SK-N-SH (cell line): ENCODE results near the gene PPP6R2.

Experiments
- EP300 ChIP-seq, 2 experiments: IDR thresholded peaks; 2 replicates each; pipeline versions ENCODE4 v1.4.0 to v1.6.1; 2012; ENCODE audit warnings: borderline replicate concordance in 1 of 2, low read depth in 1 of 2, low read length in 1 of 2
- EZH2phosphoT487 ChIP-seq: fragments of 200-600 bp; sonication (generic); IDR thresholded peaks from 2 replicates; pipeline ENCODE4 v1.6.1; 2017; ENCODE audit warnings: low read depth, mixed run types, mild to moderate bottlenecking, antibody characterized with exemption, moderate library complexity, borderline replicate concordance
- NFIC ChIP-seq: IDR thresholded peaks from 2 replicates; pipeline ENCODE4 v1.4.0; 2012; ENCODE audit warnings: borderline replicate concordance
- RCOR1 ChIP-seq: fragments of 150-350 bp; IDR thresholded peaks from 2 replicates; pipeline ENCODE4 v1.6.1; 2017; ENCODE audit warnings: antibody characterized with exemption, low read length
- TF ChIP-seq, protein P1 (sequence below): fragments of 200-600 bp; sonication (generic); IDR thresholded peaks from 2 replicates; pipeline ENCODE4 v1.6.1; 2017; ENCODE audit warnings: antibody characterized with exemption, mild to moderate bottlenecking, moderate library complexity
- TF ChIP-seq, protein P2 (sequence below): fragments of 150-350 bp; IDR thresholded peaks from 2 replicates; pipeline ENCODE4 v1.6.1; 2017; ENCODE audit warnings: antibody characterized with exemption, low read length, low read depth, borderline replicate concordance
- TF ChIP-seq, protein P3 (sequence below): IDR thresholded peaks from 2 replicates; pipeline ENCODE4 v1.4.0; 2012; ENCODE audit warnings: low read depth

- TF ChIP-seq, protein P1, sequence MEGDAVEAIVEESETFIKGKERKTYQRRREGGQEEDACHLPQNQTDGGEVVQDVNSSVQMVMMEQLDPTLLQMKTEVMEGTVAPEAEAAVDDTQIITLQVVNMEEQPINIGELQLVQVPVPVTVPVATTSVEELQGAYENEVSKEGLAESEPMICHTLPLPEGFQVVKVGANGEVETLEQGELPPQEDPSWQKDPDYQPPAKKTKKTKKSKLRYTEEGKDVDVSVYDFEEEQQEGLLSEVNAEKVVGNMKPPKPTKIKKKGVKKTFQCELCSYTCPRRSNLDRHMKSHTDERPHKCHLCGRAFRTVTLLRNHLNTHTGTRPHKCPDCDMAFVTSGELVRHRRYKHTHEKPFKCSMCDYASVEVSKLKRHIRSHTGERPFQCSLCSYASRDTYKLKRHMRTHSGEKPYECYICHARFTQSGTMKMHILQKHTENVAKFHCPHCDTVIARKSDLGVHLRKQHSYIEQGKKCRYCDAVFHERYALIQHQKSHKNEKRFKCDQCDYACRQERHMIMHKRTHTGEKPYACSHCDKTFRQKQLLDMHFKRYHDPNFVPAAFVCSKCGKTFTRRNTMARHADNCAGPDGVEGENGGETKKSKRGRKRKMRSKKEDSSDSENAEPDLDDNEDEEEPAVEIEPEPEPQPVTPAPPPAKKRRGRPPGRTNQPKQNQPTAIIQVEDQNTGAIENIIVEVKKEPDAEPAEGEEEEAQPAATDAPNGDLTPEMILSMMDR, result no peak
- TF ChIP-seq, protein P2, sequence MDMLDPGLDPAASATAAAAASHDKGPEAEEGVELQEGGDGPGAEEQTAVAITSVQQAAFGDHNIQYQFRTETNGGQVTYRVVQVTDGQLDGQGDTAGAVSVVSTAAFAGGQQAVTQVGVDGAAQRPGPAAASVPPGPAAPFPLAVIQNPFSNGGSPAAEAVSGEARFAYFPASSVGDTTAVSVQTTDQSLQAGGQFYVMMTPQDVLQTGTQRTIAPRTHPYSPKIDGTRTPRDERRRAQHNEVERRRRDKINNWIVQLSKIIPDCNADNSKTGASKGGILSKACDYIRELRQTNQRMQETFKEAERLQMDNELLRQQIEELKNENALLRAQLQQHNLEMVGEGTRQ, result no peak
- no peak for TF ChIP-seq NFIC
- TF ChIP-seq RCOR1, result no peak
- no peak for TF ChIP-seq EP300 (IDR thresholded peaks at IDR 0.05; ENCODE audit: borderline replicate concordance in 1 of 2, low read depth in 1 of 2, low read length in 1 of 2)
- no peak for TF ChIP-seq EZH2phosphoT487
- TF ChIP-seq, protein P3, sequence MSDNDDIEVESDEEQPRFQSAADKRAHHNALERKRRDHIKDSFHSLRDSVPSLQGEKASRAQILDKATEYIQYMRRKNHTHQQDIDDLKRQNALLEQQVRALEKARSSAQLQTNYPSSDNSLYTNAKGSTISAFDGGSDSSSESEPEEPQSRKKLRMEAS, result no peak
These were observed 118.4 kb downstream of the PPP6R2 start for GRCh38 chr22:50461536-50461935.
